HG03139 (cell line): Measurements from ENCODE around the gene LHFPL2.

Experiments used
- ATAC-seq: cut with Tn5 transposase; IDR thresholded peaks from one replicate; pipeline ENCODE4 v1.9.1; 2021; ENCODE audit not compliant: unreplicated experiment

LHFPL2 gene

GRCh38 chr5:78547183-78547582 lies 101.4 kb downstream of the LHFPL2 start:
- no peak for ATAC-seq

- no peak for ATAC-seq
Measured at GRCh38 chr5:78546276-78546996, 102.1 kb downstream of the LHFPL2 start.

- no peak for ATAC-seq
Measured at GRCh38 chr5:78545406-78545805, 103.2 kb downstream of the LHFPL2 start.

- ATAC-seq = no peak
Measured at GRCh38 chr5:78544561-78545201, 103.9 kb downstream of the LHFPL2 start.

- no peak for ATAC-seq
Measured at GRCh38 chr5:78543916-78544315, 104.7 kb downstream of the LHFPL2 start.

GRCh38 chr5:78543292-78543691 lies 105.3 kb downstream of the LHFPL2 start:
- ATAC-seq = no peak

- ATAC-seq = no peak
Measured at GRCh38 chr5:78542321-78542840, 106.2 kb downstream of the LHFPL2 start.

- ATAC-seq = no peak
Measured at GRCh38 chr5:78541086-78541654, 107.4 kb downstream of the LHFPL2 start.

- ATAC-seq = no peak
Measured at GRCh38 chr5:78540335-78541085, 108.1 kb downstream of the LHFPL2 start.

GRCh38 chr5:78538240-78538850 lies 110.2 kb downstream of the LHFPL2 start:
- ATAC-seq = no peak

GRCh38 chr5:78537821-78538220 lies 110.8 kb downstream of the LHFPL2 start:
- ATAC-seq = no peak

- ATAC-seq = no peak
Measured at GRCh38 chr5:78537411-78537810, 111.2 kb downstream of the LHFPL2 start.

GRCh38 chr5:78536661-78537196 lies 111.8 kb downstream of the LHFPL2 start:
- ATAC-seq = no peak

GRCh38 chr5:78534905-78535200 lies 113.7 kb downstream of the LHFPL2 start:
- no peak for ATAC-seq

- ATAC-seq = no peak
Measured at GRCh38 chr5:78534148-78534904, 114.2 kb downstream of the LHFPL2 start.

- no peak for ATAC-seq
Measured at GRCh38 chr5:78533356-78533755, 115.2 kb downstream of the LHFPL2 start.

- ATAC-seq = no peak
Measured at GRCh38 chr5:78530342-78531096, 118.1 kb downstream of the LHFPL2 start.

GRCh38 chr5:78527925-78528324 lies 120.6 kb downstream of the LHFPL2 start:
- ATAC-seq = no peak

GRCh38 chr5:78527054-78527859 lies 121.3 kb downstream of the LHFPL2 start:
- ATAC-seq = no peak
